Muscle layer of colon (tissue), 2 donors: ENCODE measurements around the gene KIFAP3.
"Not testable (repeated sequence)": the region's sequence is repeated elsewhere in the genome, so short reads cannot be mapped to it uniquely, and the experiment has no call there.

ENCODE experiments used
- H3K27ac ChIP-seq: one replicate; pipeline ENCODE4 v1.7.0; 2013; ENCODE audit warnings: low read depth, mild to moderate bottlenecking, low read length, moderate library complexity
- H3K27me3 ChIP-seq, 2 donors: one replicate each; pipeline ENCODE4 v1.7.0; 2013; ENCODE audit warnings: low read length in 2 of 2, mild to moderate bottlenecking in 2 of 2; ENCODE audit not compliant: insufficient read depth in 2 of 2, control insufficient read depth in 1 of 2
- H3K36me3 ChIP-seq: one replicate; pipeline ENCODE4 v1.7.0; 2013; ENCODE audit warnings: mild to moderate bottlenecking, low read length; ENCODE audit not compliant: insufficient read depth
- H3K4me1 ChIP-seq: one replicate; pipeline ENCODE4 v1.7.0; 2013; ENCODE audit warnings: mild to moderate bottlenecking, low read length; ENCODE audit not compliant: insufficient read depth
- H3K4me3 ChIP-seq, 2 donors: one replicate each; pipeline ENCODE4 v1.7.0; 2013; ENCODE audit warnings: low read length in 2 of 2, low read depth in 1 of 2, mild to moderate bottlenecking in 1 of 2, moderate library complexity in 1 of 2
- H3K9ac ChIP-seq: one replicate; pipeline ENCODE4 v1.7.0; 2013; ENCODE audit warnings: low read length
- H3K9me3 ChIP-seq: one replicate; pipeline ENCODE4 v1.7.0; 2013; ENCODE audit warnings: mild to moderate bottlenecking, low read length
- donor health status: abdominal sarcoma.
- donor health status: Adenocarcinoma of cecum.

KIFAP3 gene

GRCh38 chr1:170078610-170079189 lies 4.2 kb upstream of the KIFAP3 start:
- Histone ChIP-seq H3K27ac (no peak overlapping the region), H3K27me3 (no peaks in the 10 kb centered on the region), H3K9ac (no peak overlapping the region), H3K4me1 (peaks cover 7% of the 10 kb centered on the region), H3K4me3 (no peak overlapping the region), H3K9me3 (no peaks in the 10 kb centered on the region), H3K36me3 (no peaks in the 10 kb centered on the region)

- Histone ChIP-seq H3K36me3 (no peaks in the 10 kb centered on the region), H3K4me3 (no peak overlapping the region), H3K27me3 (no peaks in the 10 kb centered on the region), H3K9ac (no peak overlapping the region), H3K4me1 (peaks cover 13% of the 10 kb centered on the region), H3K27ac (no peak overlapping the region), H3K9me3 (no peaks in the 10 kb centered on the region)
Measured at GRCh38 chr1:170077926-170078325, 3.4 kb upstream of the KIFAP3 start.

DNA sequence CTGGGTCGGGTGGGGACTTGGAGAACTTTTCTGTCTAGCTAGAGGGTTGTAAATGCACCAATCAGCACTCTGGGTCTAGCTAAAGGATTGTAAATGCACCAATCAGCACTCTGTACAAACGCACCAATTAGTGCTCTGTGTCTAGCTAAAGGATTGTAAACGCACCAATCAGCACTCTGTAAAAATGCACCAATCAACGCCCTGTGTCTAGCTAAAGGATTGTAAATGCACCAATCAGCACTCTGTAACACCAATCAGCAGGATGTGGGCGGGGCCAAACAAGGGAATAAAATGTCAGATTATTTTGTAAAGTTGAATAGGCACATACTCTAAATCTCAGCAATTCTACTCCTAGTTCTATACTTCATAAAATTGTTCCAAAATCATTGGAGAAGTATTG lies 2.5 kb upstream of the KIFAP3 start:
- not testable (repeated sequence) for H3K4me3 ChIP-seq, H3K36me3 ChIP-seq, H3K27me3 ChIP-seq, H3K27ac ChIP-seq, H3K9ac ChIP-seq, H3K9me3 ChIP-seq
- H3K4me1 ChIP-seq, result peaks cover 15% of the 10 kb centered on the region

DNA sequence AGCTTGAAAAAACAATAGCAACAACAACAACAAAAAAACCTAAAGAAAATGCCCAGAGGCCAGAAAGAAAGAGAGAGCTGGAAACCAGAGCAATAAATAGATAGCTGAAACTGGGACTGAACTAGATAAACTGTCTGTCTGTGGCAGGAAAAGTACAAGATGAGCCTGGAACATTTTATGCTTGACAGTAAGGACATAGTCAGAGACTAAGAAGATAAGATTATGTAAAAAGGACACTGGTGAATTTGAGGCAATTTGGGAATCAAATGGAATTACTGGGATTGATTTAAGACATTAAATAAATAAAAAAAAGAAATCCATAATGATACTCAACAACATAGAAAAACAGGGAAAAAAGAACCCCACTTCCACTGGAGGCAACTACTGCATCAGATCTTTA lies 1.7 kb upstream of the KIFAP3 start:
- Histone ChIP-seq H3K27ac (no peak overlapping the region), H3K4me3 (no peak overlapping the region), H3K36me3 (no peaks in the 10 kb centered on the region), H3K9me3 (no peaks in the 10 kb centered on the region), H3K9ac (no peak overlapping the region), H3K4me1 (peaks cover 15% of the 10 kb centered on the region), H3K27me3 (no peaks in the 10 kb centered on the region)

- Histone ChIP-seq H3K9me3 (no peaks in the 10 kb centered on the region), H3K4me1 (peaks cover 15% of the 10 kb centered on the region), H3K9ac (no peak overlapping the region)
Measured at GRCh38 chr1:170075186-170075585, 691 bp upstream of the KIFAP3 start.

GRCh38 chr1:170073893-170074249 lies 624 bp downstream of the KIFAP3 start:
- Histone ChIP-seq H3K4me3 (peak overlapping the region; percentile 87 to 93), H3K27me3 (no peaks in the 10 kb centered on the region), H3K4me1 (peaks cover 15% of the 10 kb centered on the region), H3K36me3 (no peaks in the 10 kb centered on the region), H3K9ac (peak overlapping the region; percentile 89), H3K27ac (peak overlapping the region; percentile 82), H3K9me3 (no peaks in the 10 kb centered on the region)

More at GRCh38 chr1:170075186-170075585, 691 bp upstream of the KIFAP3 start:
- Histone ChIP-seq H3K27me3 (no peaks in the 10 kb centered on the region), H3K4me3 (peak overlapping the region; percentile 87 to 93), H3K36me3 (no peaks in the 10 kb centered on the region), H3K27ac (peak overlapping the region; percentile 59)

- Histone ChIP-seq H3K9ac (no peak overlapping the region), H3K36me3 (no peaks in the 10 kb centered on the region), H3K27ac (no peak overlapping the region), H3K27me3 (no peaks in the 10 kb centered on the region), H3K4me3 (no peak overlapping the region), H3K4me1 (peaks cover 17% of the 10 kb centered on the region), H3K9me3 (no peaks in the 10 kb centered on the region)
Measured at GRCh38 chr1:170071378-170071777, 3.1 kb downstream of the KIFAP3 start.

- Histone ChIP-seq H3K4me3 (no peak overlapping the region), H3K9me3 (no peaks in the 10 kb centered on the region), H3K9ac (no peak overlapping the region), H3K27me3 (no peaks in the 10 kb centered on the region), H3K4me1 (peaks cover 12% of the 10 kb centered on the region), H3K36me3 (no peaks in the 10 kb centered on the region), H3K27ac (no peak overlapping the region)
Measured at GRCh38 chr1:170068923-170069322, 5.6 kb downstream of the KIFAP3 start.

DNA sequence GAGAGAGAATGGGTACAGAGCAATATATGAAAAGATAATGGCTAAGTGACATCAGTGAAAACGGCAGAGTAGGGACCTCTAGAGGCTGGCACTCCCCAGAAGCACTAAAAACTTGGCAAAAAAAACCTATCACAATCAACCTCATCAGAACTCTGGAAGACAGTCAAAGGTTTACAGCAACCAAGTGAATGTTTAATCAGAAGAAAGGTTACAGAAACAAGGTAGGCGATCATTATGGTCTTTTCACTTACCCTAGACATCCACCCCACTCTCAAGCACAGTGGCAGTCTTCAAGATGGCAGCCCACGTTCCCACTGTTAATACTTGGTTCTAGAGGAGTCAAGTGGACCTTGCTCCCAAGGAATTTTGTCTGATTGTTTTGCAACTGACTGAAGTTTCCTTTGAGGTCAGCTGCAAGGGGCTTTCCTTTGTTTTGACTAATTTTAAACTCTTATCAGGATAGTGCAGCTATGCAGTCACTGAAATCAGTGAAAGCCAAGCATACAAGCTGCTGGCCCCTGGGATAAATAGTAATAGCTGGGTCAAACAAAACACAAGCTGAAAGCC lies 7.2 kb downstream of the KIFAP3 start:
- Histone ChIP-seq H3K4me3 (no peak overlapping the region), H3K9me3 (no peaks in the 10 kb centered on the region), H3K4me1 (peaks cover 3% of the 10 kb centered on the region), H3K27ac (no peak overlapping the region), H3K36me3 (no peaks in the 10 kb centered on the region), H3K27me3 (no peaks in the 10 kb centered on the region), H3K9ac (no peak overlapping the region)

- no peaks in the 10 kb centered on the region for H3K27me3 ChIP-seq
- no peak overlapping the region for H3K4me3 ChIP-seq
- no peak overlapping the region for H3K9ac ChIP-seq
- no peaks in the 10 kb centered on the region for H3K36me3 ChIP-seq
- no peak overlapping the region for H3K27ac ChIP-seq
- H3K9me3 ChIP-seq, result no peaks in the 10 kb centered on the region
- peaks cover 3% of the 10 kb centered on the region for H3K4me1 ChIP-seq
Measured at GRCh38 chr1:170064821-170065220, 9.7 kb downstream of the KIFAP3 start.

DNA sequence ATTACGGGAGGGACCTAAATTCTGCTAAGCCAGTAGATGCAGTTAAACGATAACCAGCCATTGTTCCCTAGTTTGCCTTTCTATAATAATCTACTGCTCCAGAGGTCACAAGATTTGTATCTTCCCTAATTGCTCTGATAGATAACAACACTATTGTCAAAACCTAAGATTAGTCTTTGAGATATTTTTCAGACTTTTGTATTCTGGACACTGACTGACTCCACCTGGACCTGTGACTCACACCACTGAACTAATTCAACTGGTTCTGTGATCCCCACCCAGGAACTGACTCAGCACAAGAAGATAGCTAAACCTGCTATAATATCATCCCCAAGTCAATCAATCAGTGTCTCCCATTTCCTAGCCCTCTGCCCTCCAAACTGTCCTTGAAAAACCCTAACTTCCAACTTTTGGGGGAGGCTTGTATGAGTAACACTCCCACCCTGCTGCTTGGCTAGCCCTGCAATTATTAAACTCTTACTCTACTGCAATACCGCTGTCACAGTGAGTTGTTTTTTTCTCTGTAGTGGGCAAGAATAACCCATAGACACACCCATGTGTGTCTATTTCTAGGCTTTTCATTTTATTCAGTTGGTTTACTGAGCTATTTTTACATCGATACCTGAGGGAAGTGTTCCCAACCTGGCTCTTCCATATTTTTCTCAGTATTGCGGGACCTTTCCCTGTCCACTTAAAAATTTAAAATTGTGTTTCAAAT lies 11.2 kb downstream of the KIFAP3 start:
- peaks cover 3% of the 10 kb centered on the region for H3K4me1 ChIP-seq
- H3K27me3 ChIP-seq, result no peaks in the 10 kb centered on the region
- no peaks in the 10 kb centered on the region for H3K9me3 ChIP-seq
- no peak overlapping the region for H3K4me3 ChIP-seq
- H3K9ac ChIP-seq, result no peak overlapping the region
- H3K27ac ChIP-seq, result no peak overlapping the region
- H3K36me3 ChIP-seq, result no peaks in the 10 kb centered on the region

DNA sequence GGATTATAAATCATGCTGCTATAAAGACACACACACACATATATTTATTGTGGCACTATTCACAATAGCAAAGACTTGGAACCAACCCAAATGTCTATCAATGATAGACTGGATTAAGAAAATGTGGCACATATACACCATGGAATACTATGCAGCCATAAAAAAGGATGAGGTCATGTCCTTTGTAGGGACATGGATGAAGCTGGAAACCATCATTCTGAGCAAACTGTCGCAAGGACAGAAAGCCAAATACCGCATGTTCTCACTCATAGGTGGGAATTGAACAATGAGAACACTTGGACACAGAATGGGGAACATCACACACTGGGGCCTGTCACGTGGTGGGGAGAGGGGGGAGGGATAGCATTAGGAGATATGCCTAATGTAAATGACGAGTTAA lies 12.8 kb downstream of the KIFAP3 start:
- not testable (repeated sequence) for H3K4me3 ChIP-seq, H3K9me3 ChIP-seq, H3K27me3 ChIP-seq, H3K36me3 ChIP-seq, H3K27ac ChIP-seq, H3K9ac ChIP-seq, H3K4me1 ChIP-seq
